HL-60 (cell line): Measurements from ENCODE around the gene ITGA3.
A peak's percentile ranks its signal among the peaks of the same experiment; 100 is the strongest.

Experiments
- CTCF ChIP-seq: IDR thresholded peaks from one replicate; pipeline ENCODE4 v1.5.1; 2011; ENCODE audit warnings: low read length, control low read depth, inconsistent platforms; ENCODE audit not compliant: insufficient read depth
- GABPA ChIP-seq: IDR thresholded peaks from 2 replicates; pipeline ENCODE4 v1.6.1; 2012; ENCODE audit warnings: low read depth
- POLR2AphosphoS5 ChIP-seq: IDR thresholded peaks from 2 replicates; pipeline ENCODE4 v1.6.1; 2012; ENCODE audit warnings: low read depth
- REST ChIP-seq: IDR thresholded peaks from 2 replicates; pipeline ENCODE4 v1.6.1; 2012; ENCODE audit warnings: low read depth; ENCODE audit not compliant: insufficient replicate concordance
- SPI1 ChIP-seq: IDR thresholded peaks from 2 replicates; pipeline ENCODE4 v1.6.1; 2012; ENCODE audit warnings: low read depth, mild to moderate bottlenecking, borderline replicate concordance

- TF ChIP-seq CTCF (no peak), POLR2AphosphoS5 (peak; percentile 31; the same call in 1 of the 2 replicates), REST (no peak), GABPA (no peak), SPI1 (no peak)
Observed at GRCh38 chr17:50135316-50136095, 79.6 kb downstream of the ITGA3 start.
